Measurements from ENCODE around the gene ROR2.
"Not testable (repeated sequence)": the region's sequence is repeated elsewhere in the genome, so short reads cannot be mapped to it uniquely, and the experiment has no call there.

Gene ROR2

DNA sequence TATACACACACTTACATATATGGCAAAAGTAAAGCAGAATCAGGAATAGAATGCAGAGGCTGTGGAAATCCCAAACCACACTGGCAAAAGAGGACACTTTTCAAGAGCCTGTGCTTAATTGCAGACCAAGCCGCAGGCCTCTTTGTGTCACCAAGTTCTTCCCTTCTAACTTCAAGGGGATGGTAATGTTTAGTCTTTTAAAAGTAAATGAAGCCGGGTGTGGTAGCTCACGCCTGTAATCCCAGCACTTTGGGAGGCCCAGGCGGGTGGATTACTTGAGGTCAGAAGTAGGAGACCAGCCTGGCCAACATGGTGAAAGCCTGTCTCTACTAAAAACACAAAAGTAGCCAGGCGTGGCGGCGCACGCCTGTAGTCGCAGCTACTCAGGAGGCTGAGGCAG is 28.7 kb downstream of the ROR2 start:
- DNase-seq, result no peak

DNA sequence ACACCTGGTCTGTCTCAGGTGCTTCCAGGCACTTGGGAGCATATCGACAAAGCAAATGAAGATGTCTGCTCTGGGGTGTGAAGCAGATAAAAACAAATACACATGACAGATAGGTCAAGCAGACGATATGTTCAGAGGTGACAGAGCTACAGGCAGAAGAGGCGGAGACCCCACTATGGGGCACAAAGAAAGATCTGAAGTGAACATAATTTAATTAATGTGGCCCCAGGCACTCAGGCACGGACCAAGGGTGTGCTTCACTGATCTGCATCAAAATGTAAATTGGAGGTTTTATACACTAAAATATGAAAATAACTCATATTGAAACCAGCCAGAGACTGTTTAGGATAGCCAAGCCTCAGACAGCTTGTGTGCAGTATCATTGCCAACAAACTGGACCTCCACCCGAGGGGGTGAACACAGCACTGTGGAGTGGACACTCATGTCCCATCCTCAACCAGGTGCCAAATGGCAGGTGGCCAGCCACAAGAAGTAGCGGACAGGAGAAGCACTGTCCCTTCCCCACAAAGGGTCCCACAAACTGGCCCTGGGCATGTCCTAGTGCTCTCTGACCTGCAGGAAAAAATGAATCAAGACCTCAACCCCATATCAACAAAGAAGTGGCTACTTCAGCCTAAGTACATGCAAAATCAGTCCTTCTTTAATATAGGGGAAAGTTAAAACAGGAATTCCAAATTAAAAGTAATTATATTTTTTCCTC is 29.2 kb downstream of the ROR2 start:
- DNase-seq, result no peak

DNA sequence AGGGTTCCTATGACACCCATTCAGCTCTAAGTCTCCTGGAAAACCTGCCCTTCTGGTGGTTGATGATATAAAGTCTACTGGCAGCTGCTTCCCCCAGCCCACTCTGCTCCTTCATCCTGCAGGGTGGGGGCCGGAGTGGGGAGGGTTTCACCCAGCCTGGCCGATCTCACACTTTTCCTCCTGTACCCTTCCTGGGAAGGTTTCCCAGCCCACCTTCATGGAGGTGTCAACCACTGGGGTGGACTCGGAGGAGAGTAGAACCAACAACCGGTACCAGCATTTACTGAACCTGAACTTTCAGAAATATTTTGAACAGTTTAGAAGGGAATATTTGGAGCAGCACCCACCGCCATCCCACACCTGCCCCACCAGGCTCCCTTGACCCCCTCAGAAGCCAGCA is 30.4 kb downstream of the ROR2 start:
- DNase-seq, result no peak

DNA sequence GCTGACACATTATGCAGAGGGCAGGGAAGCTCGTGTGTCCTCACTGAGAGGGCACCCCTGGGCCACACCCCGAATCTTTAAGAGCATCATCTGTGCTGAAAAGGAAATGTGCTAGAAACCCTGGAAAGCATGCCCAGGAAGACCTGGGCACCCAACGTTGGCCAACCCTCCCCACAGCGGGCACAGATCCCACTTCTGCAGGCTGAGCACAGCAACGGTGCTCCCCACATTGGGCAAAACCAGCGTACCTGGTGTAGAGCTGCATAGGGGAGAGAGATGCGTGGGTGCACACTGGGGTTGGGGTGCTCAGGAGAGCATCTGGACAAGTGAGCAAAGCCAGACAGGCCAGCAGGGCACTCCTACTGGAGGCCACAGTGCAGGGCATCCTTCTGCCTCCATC is 32.6 kb downstream of the ROR2 start:
- DNase-seq, result no peak

DNA sequence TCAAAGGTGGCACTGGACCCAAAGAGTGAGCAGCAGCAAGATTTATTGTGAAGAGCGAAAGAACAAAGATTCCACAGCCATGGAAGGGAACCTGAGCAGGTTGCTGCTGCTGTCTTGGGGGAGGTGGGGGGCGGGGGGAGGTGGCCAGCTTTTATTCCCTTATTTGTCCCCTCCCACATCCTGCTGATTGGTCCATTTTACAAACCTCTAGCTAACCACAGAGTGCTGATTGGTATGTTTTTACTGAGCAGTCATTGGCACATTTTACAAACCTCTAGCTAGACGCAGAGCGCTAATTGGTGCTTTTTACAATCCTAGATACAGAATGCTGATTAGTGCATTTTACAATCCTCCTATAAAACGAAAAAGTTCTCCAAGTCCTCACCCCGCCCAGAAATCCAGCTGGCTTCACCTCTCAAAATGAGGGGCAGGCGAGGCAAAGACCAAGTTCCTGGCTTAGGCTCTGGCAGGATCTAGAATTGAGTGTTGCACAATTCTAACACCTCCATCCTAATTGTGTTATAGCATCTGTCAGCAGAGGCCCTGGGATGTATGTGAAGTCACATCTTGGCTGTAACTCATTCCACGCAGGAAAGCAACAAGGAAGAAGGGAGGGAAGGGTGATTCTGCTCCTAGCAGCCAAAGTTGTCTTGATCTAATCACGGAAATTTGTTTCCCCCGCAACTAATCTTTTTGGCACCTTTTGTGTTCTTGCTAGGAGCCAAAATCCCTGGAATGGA is 34.3 kb downstream of the ROR2 start:
- no peak for DNase-seq

DNA sequence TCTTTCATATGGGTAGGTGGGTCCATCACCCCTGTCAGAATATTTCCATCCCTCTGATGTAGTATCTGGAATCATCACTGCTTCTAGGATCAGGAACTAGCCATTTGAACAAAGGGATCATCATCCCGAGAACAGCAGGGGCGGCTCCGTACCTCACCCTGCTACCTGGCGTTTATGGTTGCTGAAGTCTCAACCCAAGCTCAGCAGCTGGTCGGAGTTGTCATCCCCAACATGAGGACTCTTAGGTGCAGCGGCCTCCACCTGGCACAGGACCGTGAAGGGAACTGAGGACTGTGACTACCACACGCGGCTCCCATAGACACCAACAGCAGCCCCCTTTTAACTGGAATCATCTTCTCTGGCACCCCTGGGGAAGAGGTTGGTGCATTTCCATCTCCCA is 35.1 kb downstream of the ROR2 start:
- no peak for DNase-seq

DNA sequence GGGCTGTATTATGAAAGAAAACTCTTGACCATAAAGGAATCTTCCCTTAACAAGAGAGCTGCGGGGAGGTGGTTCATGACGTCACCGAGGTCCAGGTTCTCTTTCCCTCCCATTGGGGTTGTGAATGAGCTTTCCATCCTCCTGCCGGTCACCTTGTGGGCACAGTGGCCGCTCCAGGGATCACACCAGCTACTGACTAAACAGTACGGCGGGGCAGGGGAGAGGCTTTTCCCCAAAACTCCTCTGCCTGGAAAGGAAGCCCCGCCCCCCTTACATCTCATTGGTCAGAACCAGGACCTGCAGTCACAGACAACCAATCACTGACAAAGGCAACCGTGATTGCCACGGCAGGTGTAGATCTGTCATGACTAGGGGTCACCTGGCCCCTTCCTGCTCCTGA is 35.6 kb downstream of the ROR2 start:
- DNase-seq, result no peak

DNA sequence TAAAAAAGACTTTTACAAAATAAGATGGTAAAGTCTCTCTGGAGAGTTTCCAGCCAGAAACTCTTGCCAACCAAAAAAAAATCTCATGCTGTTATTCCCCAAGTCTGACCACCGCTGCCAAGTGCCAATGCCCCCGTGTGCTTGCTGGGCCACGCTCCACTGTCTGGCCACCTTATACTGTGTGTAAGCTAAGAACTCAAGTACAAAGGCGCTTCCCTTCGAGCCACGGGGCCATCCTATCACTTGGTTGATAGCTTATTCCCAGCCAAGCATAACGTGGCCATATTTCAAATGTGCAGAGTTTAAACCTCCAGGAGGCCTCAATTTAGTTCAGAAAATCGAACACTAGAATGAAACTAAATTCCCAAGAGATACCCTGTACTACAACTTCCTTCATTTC is 36.0 kb downstream of the ROR2 start:
- DNase-seq, result no peak

DNA sequence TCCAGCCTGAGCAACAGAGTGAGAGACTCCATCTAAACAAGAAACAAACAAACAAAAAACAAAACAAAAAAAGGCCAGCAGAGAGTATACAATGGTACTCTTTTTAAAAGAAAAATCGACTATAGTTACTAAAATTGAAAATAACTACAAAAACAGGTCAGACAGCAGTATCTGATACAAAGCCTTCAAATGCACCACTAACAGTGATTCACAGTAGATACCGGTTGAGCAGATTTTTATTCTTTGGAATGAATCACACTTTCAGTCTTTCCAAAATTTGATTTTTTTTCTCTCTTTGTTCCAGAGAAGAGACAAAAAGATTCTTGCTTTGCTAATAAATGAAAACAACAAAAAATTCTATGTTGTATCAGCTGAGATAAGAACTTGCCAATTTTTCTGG is 36.9 kb downstream of the ROR2 start:
- no peak for DNase-seq

DNA sequence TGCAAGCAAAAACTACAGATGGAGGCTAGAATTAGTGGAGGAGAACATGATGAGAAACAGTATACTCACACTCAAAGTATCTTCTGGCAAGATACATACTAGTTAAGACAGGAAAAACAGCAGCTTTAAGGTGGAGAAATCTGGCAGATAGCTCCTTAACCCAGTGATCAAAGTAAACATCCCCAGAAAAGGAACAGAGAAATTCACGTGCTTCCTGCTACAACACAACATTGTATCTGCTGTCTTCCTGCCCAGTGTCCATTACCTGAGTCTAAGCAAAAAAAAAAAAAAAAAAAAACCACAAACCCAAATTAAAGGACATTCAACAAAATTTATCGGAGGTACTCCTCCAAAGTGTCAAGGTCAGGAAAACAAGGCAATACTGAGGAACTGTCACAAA is 38.4 kb downstream of the ROR2 start:
- no peak for DNase-seq

DNA sequence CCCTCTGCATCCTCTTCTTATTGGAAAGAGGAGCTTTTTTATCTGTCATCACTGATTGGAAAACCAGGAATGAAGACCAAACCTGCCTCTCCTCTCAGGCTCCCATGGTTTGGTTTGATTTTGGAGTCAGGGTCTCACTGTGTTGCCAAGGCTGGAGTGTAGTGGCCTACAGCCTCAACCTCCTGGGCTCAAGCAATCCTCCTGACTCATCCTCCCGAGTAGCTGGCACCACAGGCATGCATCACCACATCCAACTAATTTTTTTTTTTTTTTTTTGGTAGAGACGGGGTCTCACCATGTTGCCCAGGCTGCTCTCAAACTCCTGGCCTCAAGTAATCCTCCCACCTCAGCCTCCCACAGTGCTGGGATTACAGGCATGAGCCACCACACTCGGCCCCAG is 40.8 kb downstream of the ROR2 start:
- DNase-seq, result not testable (repeated sequence)

DNA sequence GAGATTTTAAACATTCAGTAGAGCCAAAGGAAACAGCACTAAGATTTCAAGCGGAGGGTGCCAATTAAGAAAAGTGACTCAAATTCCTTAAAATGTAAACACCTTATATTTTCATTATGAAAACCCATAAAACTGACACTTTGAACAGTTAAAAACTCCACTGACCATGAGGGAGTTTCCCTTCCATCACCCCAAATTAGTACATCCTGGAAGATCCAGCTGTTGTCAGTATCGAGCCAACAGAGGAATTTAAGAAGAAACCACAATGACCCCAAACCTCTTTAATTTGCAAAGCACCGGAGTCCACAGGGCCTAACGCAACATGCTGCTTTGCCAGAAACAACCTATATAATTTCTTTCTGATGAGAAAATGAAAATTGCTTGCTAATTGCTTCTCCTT is 41.3 kb downstream of the ROR2 start:
- DNase-seq, result no peak

DNA sequence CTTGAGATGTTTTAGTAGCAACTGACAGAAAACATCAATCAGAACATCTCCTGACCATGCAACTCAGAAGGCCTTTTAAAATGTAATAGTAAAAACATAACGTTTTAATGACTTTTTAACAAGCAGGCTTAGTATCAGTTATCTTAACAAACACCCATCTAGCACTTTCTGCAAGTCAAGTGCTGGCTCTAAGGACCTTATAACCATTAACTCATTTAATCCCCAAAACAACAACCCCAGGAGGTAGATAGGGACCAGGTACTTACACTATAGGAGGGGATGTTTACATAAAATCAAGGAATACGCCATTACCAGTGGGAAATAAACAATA is 41.8 kb downstream of the ROR2 start:
- no peak for DNase-seq

DNA sequence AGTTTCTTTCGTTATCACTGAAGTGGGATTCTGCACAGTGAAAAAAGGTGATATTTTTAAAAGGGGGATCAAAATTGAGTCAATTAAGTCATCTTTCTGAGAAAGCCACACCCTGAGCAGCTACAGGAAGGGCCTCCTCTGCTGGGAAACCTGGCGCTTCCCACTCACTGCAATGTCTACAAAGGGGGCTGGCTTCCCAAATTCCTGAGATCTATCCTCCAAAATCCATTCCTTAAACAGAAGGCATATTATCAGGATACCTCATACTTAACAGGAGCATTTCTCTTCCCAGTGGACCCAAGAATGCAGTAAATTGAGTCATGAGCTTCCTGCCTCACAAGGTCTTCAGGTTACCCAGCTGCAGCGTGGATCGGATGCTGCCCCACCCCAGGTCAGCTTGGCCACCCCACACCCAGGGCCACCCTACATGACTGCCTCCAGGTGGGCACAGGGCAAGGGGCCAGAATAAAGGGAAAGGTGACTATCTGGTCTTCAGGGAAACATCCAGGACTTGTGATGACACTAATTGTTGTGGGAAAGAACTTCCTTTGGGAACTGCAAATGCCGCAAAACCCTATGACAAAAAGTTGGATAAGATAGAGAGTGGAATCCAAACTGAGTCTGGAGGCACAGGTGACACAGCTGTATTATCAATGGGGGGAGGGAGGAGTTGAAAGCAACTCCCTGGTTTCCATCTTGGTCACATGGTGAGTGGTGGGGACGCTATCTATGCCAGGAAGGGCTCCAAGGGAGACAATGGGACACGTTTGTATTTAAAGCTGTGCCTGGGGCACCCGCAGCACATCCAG is 42.3 kb downstream of the ROR2 start:
- DNase-seq, result no peak

DNA sequence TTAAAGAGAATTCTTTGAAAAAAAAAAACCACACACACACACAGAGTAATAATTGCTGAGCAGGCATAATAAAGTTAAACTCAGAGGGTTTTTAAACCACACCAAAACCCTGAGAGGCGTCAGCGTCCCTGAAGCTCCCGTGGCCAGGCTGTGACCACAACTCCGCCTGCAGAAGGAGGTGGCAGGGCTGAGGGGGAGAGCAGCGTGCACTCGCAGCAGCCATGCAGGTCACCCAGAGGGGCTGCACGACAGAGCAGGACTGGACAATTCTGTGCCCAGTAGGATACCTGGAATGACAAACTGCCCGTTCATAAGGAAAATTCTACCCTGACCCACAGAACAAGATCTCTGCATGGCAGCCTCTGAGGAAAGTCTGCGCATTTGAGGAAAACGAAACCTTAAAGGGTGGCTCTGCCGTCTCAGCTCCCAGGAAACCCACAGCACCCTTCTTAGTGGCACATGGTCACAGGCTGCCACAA is 44.0 kb downstream of the ROR2 start:
- DNase-seq, result peak; percentile 27 to 51

DNA sequence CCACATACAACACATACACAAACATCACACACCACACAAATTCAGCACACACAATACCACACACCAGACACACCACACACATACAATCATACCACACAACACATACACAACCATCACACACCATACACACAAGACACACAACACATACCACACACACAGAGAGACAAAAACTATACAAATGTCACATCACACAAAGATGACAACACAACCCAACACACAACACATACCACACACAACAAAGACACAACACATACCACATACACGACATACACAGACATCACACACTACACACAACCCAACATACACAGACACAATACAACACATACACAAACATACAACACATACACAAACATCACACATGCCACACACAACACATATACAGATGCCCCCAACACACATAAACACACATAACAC is 44.8 kb downstream of the ROR2 start:
- no peak for DNase-seq

DNA sequence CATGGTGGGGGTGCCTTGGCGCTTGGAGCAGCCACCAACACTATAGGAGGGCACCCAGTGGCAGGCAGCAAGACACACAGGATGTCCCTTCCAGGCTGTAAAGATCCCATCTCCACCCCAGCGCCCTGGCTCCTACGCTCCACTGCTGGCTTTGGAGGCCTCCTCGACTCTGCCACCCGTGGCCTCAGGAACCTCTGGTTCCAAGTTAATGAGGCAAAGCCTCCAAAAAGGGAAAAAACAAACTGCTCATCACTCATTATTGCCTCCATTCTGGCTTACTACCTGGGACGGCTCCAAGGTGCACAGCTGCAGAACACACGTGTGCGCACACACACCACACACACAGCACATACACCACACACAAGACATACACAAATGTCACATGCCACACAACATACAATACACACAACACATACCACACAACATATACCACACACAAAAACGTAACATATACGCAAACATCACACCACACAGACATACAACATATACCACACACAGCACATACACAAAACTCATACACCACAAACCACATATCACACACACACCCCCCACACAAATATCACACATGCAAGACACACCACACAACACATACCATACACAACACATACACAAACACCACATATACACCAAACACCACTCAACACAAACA is 45.3 kb downstream of the ROR2 start:
- DNase-seq, result no peak

DNA sequence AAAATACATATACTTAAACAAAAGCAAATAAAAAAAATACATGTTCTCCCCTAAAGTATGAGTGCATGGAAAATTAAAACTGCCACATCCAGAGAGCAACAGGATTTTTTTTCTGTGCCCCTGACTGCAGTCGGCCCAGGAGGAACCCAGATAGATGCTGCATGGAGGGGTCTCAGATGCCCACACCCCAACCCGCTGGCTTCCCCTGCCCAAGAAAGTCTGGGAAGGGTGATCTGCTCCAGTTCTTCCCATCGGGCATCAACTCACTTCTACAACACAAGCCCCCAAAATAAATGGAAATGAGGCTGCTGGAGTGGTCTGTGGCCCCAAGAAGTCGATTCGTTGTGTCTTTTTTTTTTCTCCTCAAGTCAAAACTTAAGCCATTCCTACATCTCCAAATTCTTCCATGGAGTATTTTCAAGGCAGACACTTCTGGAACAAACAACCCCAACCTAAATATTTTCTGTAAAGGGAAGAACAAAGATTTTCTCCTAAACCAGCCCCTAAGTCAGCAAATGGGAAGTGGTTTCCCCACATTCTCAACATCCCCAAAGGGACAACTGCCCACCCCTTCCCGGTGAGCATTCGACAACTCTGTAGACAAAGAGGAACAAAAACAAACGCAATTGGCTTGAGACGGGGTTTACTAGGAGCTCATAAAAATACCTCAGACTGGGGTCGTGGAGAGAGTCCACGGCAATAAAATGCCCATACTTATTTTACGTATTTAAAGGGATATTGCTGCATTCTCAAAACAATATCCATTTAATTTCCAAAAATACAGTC is 46.7 kb downstream of the ROR2 start:
- DNase-seq, result no peak

DNA sequence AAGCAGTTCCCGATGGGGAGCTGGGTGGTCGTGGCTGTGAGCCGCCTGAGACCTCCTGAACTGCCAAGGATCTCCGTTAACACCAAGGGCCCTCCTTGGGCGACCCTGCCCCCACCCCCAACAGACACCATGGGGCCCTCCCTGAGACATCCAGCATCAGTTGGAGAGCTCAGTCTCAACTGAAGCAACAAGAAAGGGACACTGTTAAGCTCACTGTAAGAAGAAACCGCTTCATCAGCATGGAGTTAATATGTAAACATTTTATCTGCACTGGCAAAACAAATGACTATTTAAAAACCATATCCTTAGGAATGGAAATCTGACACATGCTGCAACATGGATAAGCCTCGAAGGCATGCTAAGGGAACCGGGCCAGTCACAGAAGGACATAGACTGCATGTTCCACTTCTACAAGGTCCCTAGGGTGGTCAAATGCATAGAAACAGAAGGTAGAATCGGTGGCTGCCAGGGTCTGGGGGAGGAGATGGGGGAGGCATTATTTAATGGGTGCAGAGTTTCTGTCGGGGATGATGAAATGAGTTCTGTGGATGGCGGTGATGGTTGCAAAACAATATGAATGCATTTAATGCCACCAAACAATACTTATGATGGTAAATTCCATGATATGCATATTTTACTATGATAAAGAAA is 47.4 kb downstream of the ROR2 start:
- DNase-seq, result no peak

DNA sequence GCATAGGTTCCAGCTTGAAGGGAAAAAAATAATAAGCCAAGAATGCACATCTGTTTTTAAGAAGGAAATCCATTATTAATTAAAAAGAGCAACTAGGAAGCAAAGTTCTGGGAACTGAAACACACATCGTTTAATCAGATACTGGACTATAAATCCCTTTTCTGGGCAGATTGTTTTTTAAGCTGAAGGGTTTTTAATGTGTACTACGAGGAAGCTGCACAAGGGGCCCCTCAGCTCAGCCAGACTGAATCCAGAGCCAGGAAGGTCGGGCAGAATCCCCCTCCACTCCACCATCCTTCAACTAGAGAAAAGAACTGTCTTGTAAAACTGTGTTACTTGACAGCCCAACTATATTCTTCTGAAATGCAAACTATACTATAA is 49.2 kb downstream of the ROR2 start:
- no peak for DNase-seq

DNA sequence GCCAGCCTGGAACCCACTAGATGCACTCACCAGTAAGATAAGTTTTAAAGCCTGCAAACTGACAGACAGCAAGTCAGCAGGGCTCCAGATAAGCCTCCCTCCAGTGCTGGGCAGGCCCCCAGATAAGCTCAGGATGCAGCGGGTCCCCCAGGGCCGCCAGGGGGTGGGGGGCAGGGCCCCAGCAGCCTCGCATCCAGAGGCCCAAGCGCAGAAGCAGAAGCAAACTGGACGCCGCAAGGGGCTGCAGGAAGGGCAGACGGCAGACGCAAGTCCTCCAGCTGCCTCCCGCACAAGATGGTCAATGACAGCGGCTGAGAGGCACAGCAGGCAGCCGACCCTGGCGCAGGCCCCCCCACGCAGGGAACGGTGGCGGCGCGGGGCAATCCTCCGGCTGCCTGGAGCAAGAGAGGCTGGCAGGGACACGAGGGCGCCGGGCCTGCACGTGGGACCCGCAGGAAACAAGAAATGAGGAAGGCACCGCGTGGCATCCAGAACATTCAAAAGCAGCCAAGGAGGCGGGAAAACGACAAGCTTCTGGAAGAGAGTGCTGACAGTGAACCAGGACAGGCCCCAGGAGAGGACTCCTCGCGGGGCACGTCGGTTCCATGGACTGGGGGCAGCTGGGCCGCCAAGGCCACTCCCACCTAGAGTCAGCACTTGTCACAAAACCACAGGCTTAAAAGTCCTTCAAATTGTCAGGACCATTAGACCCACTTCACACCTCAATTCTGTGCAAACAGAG is 49.8 kb downstream of the ROR2 start:
- no peak for DNase-seq
